Stimulated activated naive CD8-positive, alpha-beta T cell treated with anti-CD3 and anti-CD28 coated beads, Interleukin-15, amount 100 ng/mL, for 72 hours (primary cell): ENCODE measurements around the gene DALRD3.

Source experiments
- ATAC-seq: fragments of 150-1000 bp; cut with Tn5 transposase; 2 replicates; pipeline ENCODE4 v1.10.0; 2021; ENCODE audit warnings: mild to moderate bottlenecking, moderate library complexity
- DNase-seq, 2 donors: peaks; one replicate each; pipeline ENCODE4 v3.0.0; 2021 to 2022
- H3K27ac Mint-ChIP-seq, 2 donors: one replicate each; pipeline ENCODE4 v1.8.0; 2022; ENCODE audit warnings: mild to moderate bottlenecking in 2 of 2, mixed read lengths in 2 of 2, moderate library complexity in 2 of 2
- H3K27me3 Mint-ChIP-seq: one replicate; pipeline ENCODE4 v1.8.0; 2022; ENCODE audit warnings: mixed read lengths
- H3K4me1 Mint-ChIP-seq: one replicate; pipeline ENCODE4 v1.8.0; 2022; ENCODE audit warnings: mild to moderate bottlenecking, mixed read lengths
- H3K4me3 Mint-ChIP-seq, 2 donors: one replicate each; pipeline ENCODE4 v1.8.0; 2022; ENCODE audit warnings: mild to moderate bottlenecking in 2 of 2, mixed read lengths in 2 of 2, moderate library complexity in 1 of 2
- H3K9me3 Mint-ChIP-seq, 2 donors: one replicate each; pipeline ENCODE4 v1.8.0; 2022; ENCODE audit warnings: mixed read lengths in 2 of 2

The DALRD3 gene

GRCh38 chr3:49017971-49018706 is at the start of gene DALRD3:
Gene DALRD3 (minus strand): TSS chr3:49018580. CDS start chr3:49018564, 16 bp downstream.
- DNase-seq (peak; percentile 67 to 71), ATAC-seq (peak; percentile 10)
- Mint-ChIP-seq H3K4me3 (peak within 1 kb of the TSS; percentile 98), H3K9me3 (no peaks in the 10 kb centered on the region), H3K27ac (peak within 1 kb of the TSS; percentile 59 to 86), H3K27me3 (no peaks in the 10 kb centered on the region), H3K4me1 (peaks cover 47% of the 10 kb centered on the region)

GRCh38 chr3:49058011-49058410 is 39.6 kb upstream of the DALRD3 start:
- H3K9me3 Mint-ChIP-seq = no peaks in the 10 kb centered on the region
- H3K4me3 Mint-ChIP-seq = no peak overlapping the region
- H3K27me3 Mint-ChIP-seq = no peaks in the 10 kb centered on the region
- DNase-seq = no peak
- ATAC-seq = no peak
- peaks cover 4% of the 10 kb centered on the region for H3K4me1 Mint-ChIP-seq
- no peak overlapping the region for H3K27ac Mint-ChIP-seq

- no peaks in the 10 kb centered on the region for H3K27me3 Mint-ChIP-seq
- H3K4me3 Mint-ChIP-seq = no peak overlapping the region
- peak overlapping the region in 1 of 2 donors; percentile 23 for H3K27ac Mint-ChIP-seq
- no peaks in the 10 kb centered on the region for H3K9me3 Mint-ChIP-seq
- DNase-seq (no peak), ATAC-seq (no peak)
- H3K4me1 Mint-ChIP-seq = peaks cover 4% of the 10 kb centered on the region
These were observed 38.9 kb upstream of the DALRD3 start for GRCh38 chr3:49057268-49057667.

GRCh38 chr3:49054344-49054862 is 36.0 kb upstream of the DALRD3 start:
- H3K27ac Mint-ChIP-seq = no peak overlapping the region
- H3K4me3 Mint-ChIP-seq = no peak overlapping the region
- H3K27me3 Mint-ChIP-seq = no peaks in the 10 kb centered on the region

GRCh38 chr3:49053543-49053942 is 35.2 kb upstream of the DALRD3 start:
- Mint-ChIP-seq H3K27ac (no peak overlapping the region), H3K4me1 (no peaks in the 10 kb centered on the region), H3K27me3 (no peaks in the 10 kb centered on the region), H3K4me3 (no peak overlapping the region), H3K9me3 (no peaks in the 10 kb centered on the region)
- no peak for ATAC-seq
- no peak for DNase-seq

More at GRCh38 chr3:49054344-49054862, 36.0 kb upstream of the DALRD3 start:
- Mint-ChIP-seq H3K4me1 (no peaks in the 10 kb centered on the region), H3K9me3 (no peaks in the 10 kb centered on the region)
- no peak for DNase-seq
- ATAC-seq = no peak

- DNase-seq (no peak), ATAC-seq (no peak)
- Mint-ChIP-seq H3K4me3 (no peak overlapping the region), H3K27ac (peak overlapping the region; percentile 58 to 59), H3K27me3 (no peaks in the 10 kb centered on the region), H3K9me3 (no peaks in the 10 kb centered on the region), H3K4me1 (peaks cover 6% of the 10 kb centered on the region)
These were observed 16.9 kb upstream of the DALRD3 start for GRCh38 chr3:49035281-49035680.

GRCh38 chr3:49034650-49035049 is 16.3 kb upstream of the DALRD3 start:
- no peaks in the 10 kb centered on the region for H3K27me3 Mint-ChIP-seq
- H3K4me1 Mint-ChIP-seq = peaks cover 11% of the 10 kb centered on the region
- ATAC-seq (no peak), DNase-seq (no peak)
- no peaks in the 10 kb centered on the region for H3K9me3 Mint-ChIP-seq
- H3K4me3 Mint-ChIP-seq = no peak overlapping the region
- H3K27ac Mint-ChIP-seq = no peak overlapping the region

GRCh38 chr3:49032646-49033304 is 14.4 kb upstream of the DALRD3 start:
- Mint-ChIP-seq H3K27ac (peak overlapping the region; percentile 35 to 93), H3K27me3 (no peaks in the 10 kb centered on the region), H3K4me1 (peaks cover 29% of the 10 kb centered on the region), H3K9me3 (no peaks in the 10 kb centered on the region), H3K4me3 (no peak overlapping the region)
- DNase-seq (no peak), ATAC-seq (no peak)

GRCh38 chr3:49030321-49030720 is 11.9 kb upstream of the DALRD3 start:
- Mint-ChIP-seq H3K4me1 (peaks cover 54% of the 10 kb centered on the region), H3K27me3 (no peaks in the 10 kb centered on the region), H3K9me3 (no peaks in the 10 kb centered on the region), H3K4me3 (no peak overlapping the region), H3K27ac (no peak overlapping the region)
- DNase-seq = no peak
- ATAC-seq = no peak

GRCh38 chr3:49029563-49029884 is 11.1 kb upstream of the DALRD3 start:
- H3K4me3 Mint-ChIP-seq = peak overlapping the region; percentile 93 to 98
- H3K27me3 Mint-ChIP-seq = no peaks in the 10 kb centered on the region
- no peaks in the 10 kb centered on the region for H3K9me3 Mint-ChIP-seq
- DNase-seq (peak in 1 of 2 donors; percentile 41), ATAC-seq (no peak)
- H3K27ac Mint-ChIP-seq = peak overlapping the region; percentile 96 to 99
- H3K4me1 Mint-ChIP-seq = peaks cover 56% of the 10 kb centered on the region

- ATAC-seq (peak; percentile 94), DNase-seq (peak; percentile 94 to 95)
- Mint-ChIP-seq H3K4me1 (peaks cover 62% of the 10 kb centered on the region), H3K9me3 (no peaks in the 10 kb centered on the region), H3K4me3 (peak within 1 kb of the TSS; percentile 93 to 98), H3K27ac (peak within 1 kb of the TSS; percentile 96 to 99), H3K27me3 (no peaks in the 10 kb centered on the region)
These were observed 10.5 kb upstream of the DALRD3 start, which contains the start of gene IMPDH2 for GRCh38 chr3:49028673-49029562. Gene IMPDH2 (minus strand): TSS chr3:49029398. CDS start chr3:49029350, 48 bp downstream.

- DNase-seq = peak in 1 of 2 donors; percentile 13
- Mint-ChIP-seq H3K4me3 (peak overlapping the region; percentile 93 to 98), H3K27ac (peak overlapping the region; percentile 96 to 99), H3K27me3 (no peaks in the 10 kb centered on the region), H3K9me3 (no peaks in the 10 kb centered on the region), H3K4me1 (peaks cover 68% of the 10 kb centered on the region)
- no peak for ATAC-seq
These were observed 9.9 kb upstream of the DALRD3 start for GRCh38 chr3:49028298-49028672.

- Mint-ChIP-seq H3K27ac (peak overlapping the region; percentile 52 to 99), H3K27me3 (no peaks in the 10 kb centered on the region), H3K9me3 (no peaks in the 10 kb centered on the region), H3K4me3 (peak overlapping the region; percentile 93 to 98), H3K4me1 (peaks cover 75% of the 10 kb centered on the region)
- ATAC-seq (no peak), DNase-seq (peak in 1 of 2 donors; percentile 17)
These were observed 9.3 kb upstream of the DALRD3 start for GRCh38 chr3:49027634-49028033.

GRCh38 chr3:49026536-49026935 is 8.2 kb upstream of the DALRD3 start:
- no peaks in the 10 kb centered on the region for H3K9me3 Mint-ChIP-seq
- peaks cover 76% of the 10 kb centered on the region for H3K4me1 Mint-ChIP-seq
- peak overlapping the region in 1 of 2 donors; percentile 33 for H3K27ac Mint-ChIP-seq
- no peaks in the 10 kb centered on the region for H3K27me3 Mint-ChIP-seq
- DNase-seq = no peak
- peak overlapping the region; percentile 4 to 93 for H3K4me3 Mint-ChIP-seq
- no peak for ATAC-seq

- Mint-ChIP-seq H3K4me3 (no peak overlapping the region), H3K27ac (peak overlapping the region; percentile 11 to 89), H3K27me3 (no peaks in the 10 kb centered on the region), H3K4me1 (peaks cover 76% of the 10 kb centered on the region), H3K9me3 (no peaks in the 10 kb centered on the region)
- DNase-seq (no peak), ATAC-seq (no peak)
These were observed 7.6 kb upstream of the DALRD3 start for GRCh38 chr3:49025793-49026520.
